Testis (tissue), 3 donors: ENCODE measurements around the gene HEYL. TPM values are rescaled to one million over a fixed set of nuclear protein-coding genes. Genes with fewer than 3 reads are reported as not detected.

ENCODE experiments used
- DNase-seq: peaks from one replicate; pipeline ENCODE4 v3.0.0-alpha.2; 2019
- H3K27ac ChIP-seq, 2 donors: fragments of 200-600 bp; sonication (generic); one replicate each; pipeline ENCODE4 v1.5.1; 2019
- H3K27me3 ChIP-seq: fragments of 200-600 bp; sonication (generic); one replicate; pipeline ENCODE4 v1.5.1; 2019
- H3K36me3 ChIP-seq: fragments of 200-600 bp; sonication (generic); one replicate; pipeline ENCODE4 v1.5.1; 2017; ENCODE audit warnings: low read depth; ENCODE audit errors: missing control alignments
- H3K4me1 ChIP-seq: fragments of 200-600 bp; sonication (generic); one replicate; pipeline ENCODE4 v1.5.1; 2019
- H3K4me3 ChIP-seq, 2 donors: fragments of 200-600 bp; sonication (generic); one replicate each; pipeline ENCODE4 v1.5.1; 2017 to 2019
- H3K9me3 ChIP-seq: fragments of 200-600 bp; sonication (generic); one replicate; pipeline ENCODE4 v1.5.1; 2017
- POLR2A ChIP-seq: fragments of 450-650 bp; IDR thresholded peaks from one replicate; pipeline ENCODE4 v1.6.1; 2017; ENCODE audit warnings: antibody characterized with exemption, mild to moderate bottlenecking, moderate library complexity
- WGBS, 2 donors: methylation state at CpG; one replicate each; pipeline ENCODE4 v1.1.5; 2018; 5-methylcytosine and 5-hydroxymethylcytosine counted together
- intact Hi-C: fragments of 100-400 bp; cut with DNase I; formaldehyde crosslinking; loops from one replicate; pipeline ENCODE4 v1.15.1; 2023; ENCODE audit warnings: low total_unique reads
- polyA plus RNA-seq: library from polyadenylated mRNA; stranded (reverse); fragments of 350-450 nt; fragmentation: Illumina TruSeq; extraction: RNeasy Lipid Tissue Mini Kit (QIAGEN cat#74804); gene quantifications from one replicate; pipeline ENCODE4 v1.2.3, GENCODE V29; 2014; ENCODE audit warnings: low read depth, low replicate concordance; ENCODE audit not compliant: insufficient read depth
- total RNA-seq, 2 donors: library from RNA; depleted of rRNA; stranded (reverse); fragments of >200 nt; gene quantifications; one replicate each; pipeline ENCODE4 v1.2.3, GENCODE V29; 2016
- TF ChIP-seq, protein P1 (sequence below), 3 experiments: fragments of 450-650 bp in 2 of 3; fragments of 200-600 bp in 1 of 3; sonication (generic) in 1 of 3; IDR thresholded peaks; one replicate each; pipeline ENCODE4 v1.5.1; 2016 to 2019; ENCODE audit warnings: antibody characterized with exemption in 3 of 3, mild to moderate bottlenecking in 2 of 3, moderate library complexity in 1 of 3

Gene HEYL
- total and polyA plus RNA-seq, 3 donors from 2014 or later = 44.7 to 55.5 (median 52.8) TPM

GRCh38 chr1:39685071-39685470, 45.6 kb upstream of the HEYL start:
- 70 to 74% methylated on average over 3 of the region's 3 CpGs for WGBS, 2 donors
- intact Hi-C loops = no loop called here
- Histone ChIP-seq H3K27me3 (no peaks in the 10 kb centered on the region), H3K9me3 (no peaks in the 10 kb centered on the region), H3K4me1 (no peaks in the 10 kb centered on the region), H3K27ac (no peak overlapping the region), H3K36me3 (no peaks in the 10 kb centered on the region), H3K4me3 (no peak overlapping the region)
- no peak for TF ChIP-seq POLR2A
- TF ChIP-seq, protein P1, sequence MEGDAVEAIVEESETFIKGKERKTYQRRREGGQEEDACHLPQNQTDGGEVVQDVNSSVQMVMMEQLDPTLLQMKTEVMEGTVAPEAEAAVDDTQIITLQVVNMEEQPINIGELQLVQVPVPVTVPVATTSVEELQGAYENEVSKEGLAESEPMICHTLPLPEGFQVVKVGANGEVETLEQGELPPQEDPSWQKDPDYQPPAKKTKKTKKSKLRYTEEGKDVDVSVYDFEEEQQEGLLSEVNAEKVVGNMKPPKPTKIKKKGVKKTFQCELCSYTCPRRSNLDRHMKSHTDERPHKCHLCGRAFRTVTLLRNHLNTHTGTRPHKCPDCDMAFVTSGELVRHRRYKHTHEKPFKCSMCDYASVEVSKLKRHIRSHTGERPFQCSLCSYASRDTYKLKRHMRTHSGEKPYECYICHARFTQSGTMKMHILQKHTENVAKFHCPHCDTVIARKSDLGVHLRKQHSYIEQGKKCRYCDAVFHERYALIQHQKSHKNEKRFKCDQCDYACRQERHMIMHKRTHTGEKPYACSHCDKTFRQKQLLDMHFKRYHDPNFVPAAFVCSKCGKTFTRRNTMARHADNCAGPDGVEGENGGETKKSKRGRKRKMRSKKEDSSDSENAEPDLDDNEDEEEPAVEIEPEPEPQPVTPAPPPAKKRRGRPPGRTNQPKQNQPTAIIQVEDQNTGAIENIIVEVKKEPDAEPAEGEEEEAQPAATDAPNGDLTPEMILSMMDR (IDR thresholded peaks at IDR 0.05) = no peak
- no peak for DNase-seq

DNA sequence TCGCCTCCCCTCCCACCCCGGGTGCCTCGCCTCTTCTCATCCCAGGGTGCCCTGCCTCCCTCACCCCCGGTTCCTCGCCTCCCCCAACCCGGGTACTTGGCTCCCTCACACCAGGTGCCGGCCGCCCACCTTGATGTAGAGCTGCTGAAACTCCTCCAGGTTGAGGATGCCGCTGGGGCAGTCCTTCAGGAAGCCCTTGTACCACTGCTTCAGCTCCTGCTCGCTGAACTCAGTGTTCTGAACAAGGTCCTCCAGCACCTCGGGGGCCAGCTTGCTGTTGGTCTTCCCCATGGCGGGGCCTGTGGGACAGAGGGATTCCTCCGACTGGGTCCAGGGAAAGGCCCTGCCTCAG, 44.8 kb upstream of the HEYL start:
- intact Hi-C loops = no loop called here
- Histone ChIP-seq H3K36me3 (no peaks in the 10 kb centered on the region), H3K4me1 (no peaks in the 10 kb centered on the region), H3K27me3 (no peaks in the 10 kb centered on the region), H3K27ac (no peak overlapping the region), H3K9me3 (no peaks in the 10 kb centered on the region), H3K4me3 (peak overlapping the region in 1 of 2 donors; percentile 25)
- DNase-seq = no peak
- 33 to 51% methylated on average over 2 to 13 of the region's 13 CpGs for WGBS, 2 donors
- no peak for TF ChIP-seq POLR2A
- TF ChIP-seq, protein P1 (IDR thresholded peaks at IDR 0.05) = no peak

GRCh38 chr1:39683591-39684312, 44.3 kb upstream of the HEYL start:
- Histone ChIP-seq H3K27ac (no peak overlapping the region), H3K4me3 (peak overlapping the region in 1 of 2 donors; percentile 25), H3K27me3 (no peaks in the 10 kb centered on the region), H3K36me3 (no peaks in the 10 kb centered on the region), H3K4me1 (no peaks in the 10 kb centered on the region), H3K9me3 (no peaks in the 10 kb centered on the region)
- intact Hi-C loops = no loop called here
- WGBS, 2 donors = 40 to 47% methylated on average over 20 to 52 of the region's 62 CpGs
- no peak for DNase-seq
- no peak for TF ChIP-seq POLR2A
- TF ChIP-seq, protein P1 (IDR thresholded peaks at IDR 0.05) = no peak

DNA sequence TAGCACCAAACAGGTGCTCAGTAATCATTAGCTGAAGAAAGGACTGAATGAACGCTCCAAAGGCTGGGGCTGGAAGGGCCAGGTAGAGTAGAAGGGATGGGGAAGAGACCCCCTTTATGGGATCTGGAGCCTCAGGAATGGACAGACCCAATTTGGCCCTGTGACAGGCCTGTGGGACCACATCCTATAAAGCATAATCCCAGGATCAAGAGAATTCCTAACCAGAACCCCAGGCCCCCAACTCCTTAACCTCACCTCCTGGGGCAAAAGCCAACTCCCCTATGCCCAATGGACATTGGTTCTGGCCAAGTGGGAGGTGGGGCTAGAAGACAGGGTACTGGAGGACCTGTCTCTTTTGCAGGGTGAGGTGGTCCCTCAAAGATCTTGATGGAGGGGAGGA, 42.6 kb upstream of the HEYL start:
- 83 to 88% methylated on average over 1 of the region's 1 CpG for WGBS, 2 donors
- no peak for TF ChIP-seq POLR2A
- TF ChIP-seq, protein P1 (IDR thresholded peaks at IDR 0.05) = no peak
- Histone ChIP-seq H3K27me3 (no peaks in the 10 kb centered on the region), H3K4me3 (no peak overlapping the region), H3K4me1 (no peaks in the 10 kb centered on the region), H3K27ac (no peak overlapping the region), H3K9me3 (no peaks in the 10 kb centered on the region), H3K36me3 (no peaks in the 10 kb centered on the region)
- DNase-seq = no peak
- intact Hi-C loops = no loop called here

DNA sequence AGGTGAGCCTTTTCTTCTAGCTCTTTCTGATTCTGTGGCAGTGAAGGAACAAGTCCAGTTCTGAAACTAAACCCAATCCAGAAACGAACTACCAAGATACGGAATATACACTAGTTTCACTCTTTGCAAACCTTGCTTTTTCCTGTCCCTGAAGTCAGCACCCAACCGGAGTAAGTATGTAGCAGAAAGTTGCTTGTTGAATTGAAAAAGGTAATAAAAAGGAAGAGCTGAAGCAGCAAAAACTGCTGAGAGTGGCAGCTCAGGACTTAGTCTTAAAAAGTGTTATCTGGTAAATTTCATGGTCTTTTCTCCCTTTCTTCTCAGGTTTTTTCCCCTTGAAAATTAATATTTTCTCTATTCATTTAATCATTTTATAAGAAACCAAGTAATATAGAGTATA, 41.9 kb upstream of the HEYL start:
- 69 to 85% methylated on average over 3 of the region's 3 CpGs for WGBS, 2 donors
- no peaks in the 10 kb centered on the region for H3K4me1 ChIP-seq
- TF ChIP-seq POLR2A = no peak
- TF ChIP-seq, protein P1 (IDR thresholded peaks at IDR 0.05) = no peak
- DNase-seq = no peak
- no peaks in the 10 kb centered on the region for H3K36me3 ChIP-seq
- no peak overlapping the region for H3K27ac ChIP-seq
- H3K4me3 ChIP-seq = no peak overlapping the region
- H3K27me3 ChIP-seq = no peaks in the 10 kb centered on the region
- H3K9me3 ChIP-seq = no peaks in the 10 kb centered on the region
- intact Hi-C loops = no loop called here
